Ramos (cell line): ENCODE results near the gene SLC4A5.

Source experiments
- in situ Hi-C: fragments of 300-500 bp; cut with MboI; formaldehyde crosslinking; loops from one replicate; pipeline ENCODE4 v1.14.3; 2022; ENCODE audit warnings: low sequenced_read_pairs; ENCODE audit not compliant: unreplicated experiment

Gene SLC4A5

DNA sequence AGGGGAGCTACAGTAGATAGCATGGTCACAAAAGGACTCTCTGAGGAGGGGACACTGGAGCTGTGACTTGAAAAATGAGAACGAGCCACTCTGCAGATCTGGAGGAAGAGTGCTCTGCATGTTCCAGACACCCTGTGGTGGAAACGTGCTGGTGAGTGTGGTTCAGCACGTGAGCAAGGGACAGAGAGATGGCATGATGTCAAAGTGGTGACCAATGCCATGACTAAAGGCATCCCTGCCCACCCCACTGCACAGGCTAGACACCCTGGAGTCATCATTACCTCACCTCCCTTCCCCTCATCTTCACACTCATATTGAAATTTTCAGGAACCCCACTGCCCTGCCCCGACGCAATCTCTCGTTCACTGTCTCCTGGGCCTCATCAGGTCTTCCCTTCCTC lies 56.5 kb downstream of the SLC4A5 start:
- in situ Hi-C loops: no loop called here

DNA sequence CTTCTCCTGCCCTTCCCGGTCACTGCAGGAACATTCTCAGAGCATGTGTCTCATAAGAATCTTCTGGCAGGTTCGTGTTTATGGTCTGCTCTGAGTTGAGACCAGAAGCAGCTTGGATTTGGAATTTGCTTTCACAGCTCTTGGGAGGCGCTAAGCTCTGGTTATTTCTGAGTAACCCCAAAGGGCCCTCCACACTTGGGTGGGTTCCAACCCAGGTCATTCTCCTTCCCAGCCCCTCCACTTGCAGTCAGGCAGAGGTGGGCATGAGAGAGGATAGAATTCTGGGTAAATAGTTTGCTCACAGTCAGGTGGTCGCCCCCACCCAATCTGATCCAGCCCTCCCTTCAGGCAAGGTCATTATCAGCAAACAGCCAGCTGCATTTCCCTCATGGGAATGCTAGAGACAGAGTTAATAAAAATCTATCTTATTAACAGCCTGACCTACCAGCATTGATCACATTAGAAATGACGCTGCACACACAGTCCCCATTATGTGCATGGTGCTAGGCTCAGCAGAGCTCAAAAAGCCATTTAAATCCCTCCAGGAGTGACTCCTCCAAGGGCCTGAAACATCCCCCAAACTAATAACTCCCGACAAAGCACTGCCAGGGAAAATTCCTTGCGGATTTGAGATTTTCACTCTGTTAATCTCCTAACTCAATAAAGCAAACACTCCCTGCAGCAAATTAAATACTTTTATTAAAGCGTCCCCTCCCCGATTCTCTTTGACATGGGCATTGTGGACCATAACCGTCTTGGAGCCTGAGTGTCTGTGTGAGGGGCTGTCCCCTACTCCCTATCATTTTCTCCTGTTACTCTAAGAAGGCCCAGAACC lies 61.9 kb downstream of the SLC4A5 start:
- in situ Hi-C loops: no loop called here

- in situ Hi-C loops: no loop called here
Measured at GRCh38 chr2:74278694-74279093, 64.5 kb downstream of the SLC4A5 start.

GRCh38 chr2:74278176-74278575 lies 65.0 kb downstream of the SLC4A5 start:
- in situ Hi-C loops: no loop called here

DNA sequence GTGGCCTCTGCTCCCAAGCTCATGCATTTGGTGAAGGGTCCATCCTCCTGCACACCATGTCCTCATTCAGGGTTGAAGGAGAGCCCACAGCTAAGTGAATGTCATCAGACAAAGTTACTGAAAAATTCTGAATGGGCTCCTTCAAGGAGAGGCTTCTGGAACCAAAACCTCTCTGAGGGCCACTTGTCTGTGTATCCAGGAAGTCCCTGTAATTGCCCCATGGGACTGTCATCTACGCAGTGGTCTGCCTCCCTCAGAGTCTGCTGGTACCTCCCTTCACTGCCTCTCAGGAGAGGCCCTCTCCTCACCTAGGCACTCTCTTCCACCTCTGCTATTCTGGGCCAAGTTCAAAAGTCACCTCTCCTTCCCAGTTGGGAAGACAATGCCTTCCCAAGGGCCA lies 68.0 kb downstream of the SLC4A5 start:
- in situ Hi-C loops: no loop called here

- in situ Hi-C loops: no loop called here
Measured at GRCh38 chr2:74269667-74270066, 73.5 kb downstream of the SLC4A5 start.

DNA sequence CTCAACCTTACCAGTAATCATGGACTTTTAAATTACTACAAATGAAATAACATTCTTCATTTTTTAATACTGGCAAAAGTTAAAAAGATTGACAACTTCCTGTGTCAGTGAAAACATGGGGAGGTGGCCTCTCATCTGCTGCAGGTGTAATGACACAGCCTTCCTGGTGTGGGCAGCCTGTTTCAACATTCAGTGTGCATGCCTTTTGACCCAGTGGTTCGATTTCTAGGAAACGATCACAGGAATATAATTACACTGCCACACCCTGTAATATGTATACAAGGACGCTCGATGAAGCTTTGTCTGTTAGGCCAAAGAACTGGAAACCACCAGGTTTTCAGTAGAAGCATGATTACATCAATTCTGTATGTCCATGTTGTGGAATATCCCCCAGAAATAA lies 76.1 kb downstream of the SLC4A5 start:
- in situ Hi-C loops: no loop called here

GRCh38 chr2:74264281-74264680 lies 78.9 kb downstream of the SLC4A5 start:
- in situ Hi-C loops: no loop called here

DNA sequence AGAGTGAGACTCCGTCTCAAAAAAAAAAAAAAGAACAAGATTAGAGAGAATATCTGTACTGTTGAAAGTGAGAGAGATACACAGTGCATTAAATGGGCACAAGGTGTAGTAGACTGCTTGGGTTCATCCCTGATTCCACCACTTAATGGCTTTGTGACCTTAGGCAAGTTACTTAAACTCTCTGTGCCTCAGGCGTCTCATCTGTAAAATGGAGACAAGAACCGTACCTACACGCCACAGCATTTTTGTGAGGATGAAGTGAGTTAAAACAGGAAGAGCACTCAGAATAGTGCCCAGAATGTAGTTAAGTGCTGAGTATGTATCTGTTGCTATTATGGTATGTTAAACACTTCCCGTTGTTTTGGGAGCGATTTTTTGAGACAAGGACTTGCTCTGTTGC lies 80.5 kb downstream of the SLC4A5 start:
- in situ Hi-C loops: no loop called here

DNA sequence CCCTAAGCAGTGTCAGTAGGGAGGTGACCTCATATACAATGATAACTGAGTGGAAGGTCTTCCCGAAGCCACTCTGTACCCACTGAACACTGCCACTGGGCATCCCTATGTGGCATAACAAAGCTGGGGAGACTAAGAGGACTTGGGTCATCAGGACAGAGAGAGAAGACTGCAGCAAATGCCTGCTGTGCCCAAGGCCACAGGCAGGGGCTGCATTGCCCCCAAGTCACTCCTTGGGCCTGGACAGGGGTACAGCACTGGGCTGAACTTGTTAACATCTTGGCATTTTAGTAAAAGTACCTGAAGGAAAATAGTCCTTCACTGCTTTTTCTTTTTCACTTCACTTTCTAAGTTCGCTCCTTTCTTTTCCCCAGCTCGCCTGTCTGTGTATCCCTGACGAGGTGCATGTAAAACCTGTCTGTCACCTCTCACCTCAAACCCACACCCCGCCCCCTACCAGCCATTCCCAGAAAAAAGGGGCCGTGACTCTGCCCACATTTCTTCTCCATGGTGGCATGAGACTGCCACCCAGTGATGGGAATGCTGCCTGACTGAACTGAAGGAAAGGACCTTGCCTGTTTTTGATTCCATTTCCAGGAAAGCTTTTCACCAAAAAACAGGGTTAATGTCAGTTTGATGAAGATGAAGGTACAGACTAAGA lies 81.9 kb downstream of the SLC4A5 start:
- in situ Hi-C loops: no loop called here

GRCh38 chr2:74260495-74260894 lies 82.7 kb downstream of the SLC4A5 start:
- in situ Hi-C loops: no loop called here

- in situ Hi-C loops: no loop called here
Measured at GRCh38 chr2:74259733-74260132, 83.5 kb downstream of the SLC4A5 start.

DNA sequence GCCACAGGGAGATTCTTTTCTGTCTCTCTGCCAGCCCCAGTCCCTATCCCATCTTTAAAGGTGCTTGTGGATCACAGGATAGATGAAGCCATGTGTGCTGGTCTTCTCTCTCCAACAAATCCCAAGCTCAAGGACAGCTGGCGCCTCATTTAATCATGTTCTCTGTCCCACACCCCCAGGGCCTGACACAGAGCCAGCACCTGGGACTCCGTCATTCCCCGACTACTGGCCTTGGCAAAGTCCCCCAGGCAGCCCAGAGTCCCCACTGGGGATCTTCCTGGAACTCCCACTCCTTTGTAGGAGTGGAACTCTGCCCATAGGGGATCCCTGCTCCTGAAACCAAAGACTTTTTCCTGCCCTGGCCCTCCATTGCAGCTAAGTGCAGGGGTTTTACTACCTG lies 84.0 kb downstream of the SLC4A5 start:
- in situ Hi-C loops: no loop called here

DNA sequence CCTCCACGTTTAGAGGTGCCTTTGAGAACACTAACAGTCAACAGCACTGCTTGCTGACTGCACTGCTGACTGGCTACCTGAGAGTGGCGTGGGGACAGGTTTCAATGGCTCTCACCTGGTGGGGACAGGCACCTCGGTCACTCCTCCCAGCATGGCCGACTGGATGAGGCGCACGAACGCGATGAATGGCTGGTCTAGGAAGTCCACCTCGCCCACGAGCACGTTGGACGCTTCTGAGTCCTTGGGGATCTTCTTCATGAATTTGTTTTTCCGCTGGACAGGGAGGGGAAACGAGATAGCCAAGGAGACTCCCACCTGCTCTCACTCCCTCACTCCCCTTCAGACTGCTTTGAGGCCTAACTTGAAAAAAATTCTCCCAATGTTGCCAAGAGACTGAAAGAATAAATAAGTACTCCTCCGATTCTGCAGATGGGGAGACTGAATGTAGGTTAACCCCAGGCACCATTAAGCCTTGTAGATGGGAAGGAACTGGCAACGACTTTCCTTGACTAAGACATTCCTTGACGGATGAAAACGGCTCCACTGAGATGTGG lies 87.5 kb downstream of the SLC4A5 start:
- in situ Hi-C loops: no loop called here

DNA sequence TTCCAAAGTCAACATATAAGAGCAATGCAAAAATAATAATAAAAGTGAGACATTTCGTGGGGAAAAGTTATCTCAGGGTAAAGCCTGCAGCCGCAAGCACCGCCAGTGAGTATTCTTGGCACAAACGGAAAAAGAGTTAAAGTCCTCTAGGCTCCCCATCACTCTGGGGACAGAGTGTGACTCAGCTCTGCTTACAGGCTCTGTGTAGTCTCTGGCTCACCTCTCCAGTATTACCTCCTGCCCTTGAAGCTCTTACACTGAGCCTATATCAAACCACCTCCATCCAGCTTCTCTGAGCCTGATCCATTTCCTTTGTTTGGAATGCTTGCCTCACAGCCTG lies 89.3 kb downstream of the SLC4A5 start:
- in situ Hi-C loops: loop anchor here (5.0 kb wide), 1 partner anchor 73 kb away; no protein-coding TSS in a partner anchor

GRCh38 chr2:74253306-74253970 lies 89.8 kb downstream of the SLC4A5 start:
- in situ Hi-C loops: loop anchor here (5.0 kb wide), 1 partner anchor 74 kb away; no protein-coding TSS in a partner anchor

GRCh38 chr2:74252862-74253261 lies 90.4 kb downstream of the SLC4A5 start:
- in situ Hi-C loops: loop anchor here (5.0 kb wide), 1 partner anchor 74 kb away; no protein-coding TSS in a partner anchor

GRCh38 chr2:74252036-74252435 lies 91.2 kb downstream of the SLC4A5 start:
- in situ Hi-C loops: loop anchor here (5.0 kb wide), 1 partner anchor 75 kb away; no protein-coding TSS in a partner anchor

DNA sequence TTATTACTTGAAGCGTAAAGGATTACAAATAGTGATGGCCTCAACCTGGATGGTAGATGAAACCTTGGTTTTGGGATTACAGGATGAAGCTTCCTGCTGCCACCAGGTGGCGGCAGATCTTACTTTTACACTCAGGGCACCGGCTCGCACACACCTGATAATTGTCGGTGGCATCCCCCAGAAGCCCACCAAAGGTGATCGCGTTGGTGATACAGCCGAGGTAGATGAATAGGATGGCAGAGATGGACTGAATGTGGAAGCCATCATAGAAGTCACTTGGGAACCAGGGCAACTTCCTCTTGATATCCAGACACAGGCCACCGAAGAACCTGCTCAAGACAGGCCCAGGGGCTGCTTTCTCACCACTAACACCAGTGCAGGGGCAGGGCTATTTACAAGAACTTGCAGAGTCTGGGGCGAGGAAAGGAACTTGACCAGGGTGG lies 93.0 kb downstream of the SLC4A5 start:
- in situ Hi-C loops: loop anchor here (5.0 kb wide), 1 partner anchor 77 kb away; no protein-coding TSS in a partner anchor

GRCh38 chr2:74249406-74250122 lies 93.7 kb downstream of the SLC4A5 start:
- in situ Hi-C loops: loop anchor here (5.0 to 10.0 kb wide), 2 partner anchors 78 to 145 kb away; no protein-coding TSS in a partner anchor
